ENCODE measurements around the gene AVPR1A. TPM values are rescaled to one million over a fixed set of nuclear protein-coding genes. Genes with fewer than 3 reads are reported as not detected.

Gene AVPR1A
- total and polyA plus RNA-seq, 2 donors (not counting 1 experiment from before 2014, with no cell fraction given), result not detected

DNA sequence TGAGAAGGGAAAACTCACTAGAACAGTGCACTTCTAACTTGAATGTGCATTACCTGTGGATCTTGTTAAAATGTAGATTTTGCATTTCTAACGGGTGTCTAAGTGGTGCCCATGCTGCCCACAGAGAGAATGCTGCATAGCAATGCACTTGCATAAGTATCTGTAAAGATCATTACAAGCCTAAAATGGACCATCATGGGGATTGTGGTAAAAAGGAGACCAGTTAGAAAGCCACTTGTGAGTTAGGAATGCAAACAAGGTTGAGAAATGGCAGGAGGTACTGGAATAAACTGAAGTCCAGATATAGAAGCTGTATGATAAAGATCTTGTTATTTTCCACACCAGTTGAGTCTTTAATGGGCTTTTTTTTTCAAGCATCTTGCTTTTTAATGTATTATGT is 18.8 kb downstream of the AVPR1A start:
- no peaks in the 10 kb centered on the region for H3K79me2 ChIP-seq (ENCODE audit: control insufficient read depth, insufficient read depth, low read length)
- no peak overlapping the region for H3K4me3 Mint-ChIP-seq
- no peak for ATAC-seq (ENCODE audit: low read depth)
- H3K27ac Mint-ChIP-seq, result no peak overlapping the region
- no peaks in the 10 kb centered on the region for H3K4me1 ChIP-seq (ENCODE audit: control insufficient read depth in 2 of 2, insufficient read depth in 2 of 2, low read length in 2 of 2)
- H3K9me3 ChIP-seq (ENCODE audit: control extremely low read depth in 1 of 3, control insufficient read depth in 2 of 3, insufficient read depth in 1 of 3, low read length in 2 of 3), result no peaks in the 10 kb centered on the region
- no peak overlapping the region for H3K4me3 ChIP-seq (ENCODE audit: control extremely low read depth in 1 of 5, extremely low read depth in 1 of 5, insufficient read depth in 1 of 5, low read depth in 2 of 5, low read length in 4 of 5)
- no peaks in the 10 kb centered on the region for H3K9me3 Mint-ChIP-seq (ENCODE audit: insufficient read depth)
- TF ChIP-seq, protein P1, sequence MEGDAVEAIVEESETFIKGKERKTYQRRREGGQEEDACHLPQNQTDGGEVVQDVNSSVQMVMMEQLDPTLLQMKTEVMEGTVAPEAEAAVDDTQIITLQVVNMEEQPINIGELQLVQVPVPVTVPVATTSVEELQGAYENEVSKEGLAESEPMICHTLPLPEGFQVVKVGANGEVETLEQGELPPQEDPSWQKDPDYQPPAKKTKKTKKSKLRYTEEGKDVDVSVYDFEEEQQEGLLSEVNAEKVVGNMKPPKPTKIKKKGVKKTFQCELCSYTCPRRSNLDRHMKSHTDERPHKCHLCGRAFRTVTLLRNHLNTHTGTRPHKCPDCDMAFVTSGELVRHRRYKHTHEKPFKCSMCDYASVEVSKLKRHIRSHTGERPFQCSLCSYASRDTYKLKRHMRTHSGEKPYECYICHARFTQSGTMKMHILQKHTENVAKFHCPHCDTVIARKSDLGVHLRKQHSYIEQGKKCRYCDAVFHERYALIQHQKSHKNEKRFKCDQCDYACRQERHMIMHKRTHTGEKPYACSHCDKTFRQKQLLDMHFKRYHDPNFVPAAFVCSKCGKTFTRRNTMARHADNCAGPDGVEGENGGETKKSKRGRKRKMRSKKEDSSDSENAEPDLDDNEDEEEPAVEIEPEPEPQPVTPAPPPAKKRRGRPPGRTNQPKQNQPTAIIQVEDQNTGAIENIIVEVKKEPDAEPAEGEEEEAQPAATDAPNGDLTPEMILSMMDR (IDR thresholded peaks at IDR 0.05), result no peak
- TF ChIP-seq EZH2 (IDR thresholded peaks at IDR 0.05; ENCODE audit: borderline replicate concordance, insufficient read depth, low read depth, low read length, poor library complexity, severe bottlenecking), result no peak
- CTCF ChIA-PET, result no interaction called here
- no peaks in the 10 kb centered on the region for H3K27me3 Mint-ChIP-seq
- no peak overlapping the region for H3K27ac ChIP-seq (ENCODE audit: low read length in 2 of 2)
- no peaks in the 10 kb centered on the region for H4K20me1 ChIP-seq (ENCODE audit: control insufficient read depth, insufficient read depth, low read length, poor library complexity, severe bottlenecking)
- DNase-seq, result no peak
- intact Hi-C loops (cut with micrococcal nuclease), result loop anchor here (10.0 kb wide), 1 partner anchor 57 kb away; no protein-coding TSS in a partner anchor
- H3K4me2 ChIP-seq (replicated peaks; ENCODE audit: low read depth, low read length, poor library complexity, severe bottlenecking), result no peak overlapping the region
- WGBS (ENCODE audit: insufficient coverage), result no CpG with 5 or more reads among the region's 1 CpG
- no peak overlapping the region for H3K9ac ChIP-seq (ENCODE audit: low read length)
- no peak overlapping the region for H2AFZ ChIP-seq (ENCODE audit: insufficient read depth, low read depth, low read length, poor library complexity, severe bottlenecking)
- H3K36me3 ChIP-seq (replicated peaks in 1 of 2; ENCODE audit: control extremely low read depth in 1 of 2, control insufficient read depth in 1 of 2, extremely low read depth in 1 of 2, insufficient read depth in 2 of 2, low read length in 1 of 2), result no peaks in the 10 kb centered on the region
- POLR2A ChIA-PET, result no interaction called here
- H3K4me1 Mint-ChIP-seq, result no peaks in the 10 kb centered on the region
- no peaks in the 10 kb centered on the region for H3K27me3 ChIP-seq (replicated peaks in 1 of 4; ENCODE audit: control extremely low read depth in 1 of 4, control insufficient read depth in 3 of 4, insufficient read depth in 4 of 4, low read length in 3 of 4)

DNA sequence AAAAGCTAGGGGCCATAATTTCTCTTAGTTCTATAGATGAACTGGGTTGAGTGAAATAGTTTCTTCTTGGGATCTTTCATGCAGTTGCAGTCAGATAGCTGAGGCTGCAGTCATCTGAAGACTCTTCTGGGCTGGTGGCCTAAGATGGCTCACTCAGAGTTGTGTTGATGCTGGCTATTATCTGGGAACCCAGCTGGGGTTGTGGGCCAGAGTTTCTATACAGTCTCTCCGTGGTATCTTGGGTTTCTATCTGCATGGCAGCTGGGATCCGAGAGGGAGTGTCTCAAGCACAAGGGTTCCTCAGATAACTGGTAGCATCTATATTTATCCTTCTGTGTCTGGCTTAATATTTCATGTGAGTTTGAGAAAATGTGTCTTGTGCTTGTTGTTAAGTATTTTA is 21.1 kb downstream of the AVPR1A start:
- Mint-ChIP-seq H3K4me1 (no peaks in the 10 kb centered on the region), H3K4me3 (no peak overlapping the region), H3K27me3 (no peaks in the 10 kb centered on the region), H3K27ac (no peak overlapping the region), H3K9me3 (ENCODE audit: insufficient read depth) (no peaks in the 10 kb centered on the region)
- no peak overlapping the region for H3K27ac ChIP-seq (ENCODE audit: low read length in 2 of 2)
- H2AFZ ChIP-seq (ENCODE audit: insufficient read depth, low read depth, low read length, poor library complexity, severe bottlenecking), result no peak overlapping the region
- TF ChIP-seq EZH2 (IDR thresholded peaks at IDR 0.05; ENCODE audit: borderline replicate concordance, insufficient read depth, low read depth, low read length, poor library complexity, severe bottlenecking), result no peak
- TF ChIP-seq, protein P1 (IDR thresholded peaks at IDR 0.05), result no peak
- H3K4me2 ChIP-seq (replicated peaks; ENCODE audit: low read depth, low read length, poor library complexity, severe bottlenecking), result no peak overlapping the region
- DNase-seq (no peak), ATAC-seq (ENCODE audit: low read depth) (no peak)
- H3K4me3 ChIP-seq (ENCODE audit: control extremely low read depth in 1 of 5, extremely low read depth in 1 of 5, insufficient read depth in 1 of 5, low read depth in 2 of 5, low read length in 4 of 5), result no peak overlapping the region
- no peaks in the 10 kb centered on the region for H3K36me3 ChIP-seq (replicated peaks in 1 of 2; ENCODE audit: control extremely low read depth in 1 of 2, control insufficient read depth in 1 of 2, extremely low read depth in 1 of 2, insufficient read depth in 2 of 2, low read length in 1 of 2)
- ChIA-PET CTCF (no interaction called here), POLR2A (no interaction called here)
- 86% methylated on average over 1 of the region's 2 CpGs for WGBS (ENCODE audit: insufficient coverage)
- no peaks in the 10 kb centered on the region for H3K79me2 ChIP-seq (ENCODE audit: control insufficient read depth, insufficient read depth, low read length)
- H3K9ac ChIP-seq (ENCODE audit: low read length), result no peak overlapping the region
- H3K9me3 ChIP-seq (ENCODE audit: control extremely low read depth in 1 of 3, control insufficient read depth in 2 of 3, insufficient read depth in 1 of 3, low read length in 2 of 3), result peaks cover 0 to 3% (median 0%) of the 10 kb centered on the region in 3 donors
- H3K4me1 ChIP-seq (ENCODE audit: control insufficient read depth in 2 of 2, insufficient read depth in 2 of 2, low read length in 2 of 2), result no peaks in the 10 kb centered on the region
- intact Hi-C loops (cut with micrococcal nuclease), result loop anchor here (10.0 kb wide), 1 partner anchor 55 kb away; no protein-coding TSS in a partner anchor
- no peaks in the 10 kb centered on the region for H4K20me1 ChIP-seq (ENCODE audit: control insufficient read depth, insufficient read depth, low read length, poor library complexity, severe bottlenecking)
- no peaks in the 10 kb centered on the region for H3K27me3 ChIP-seq (replicated peaks in 1 of 4; ENCODE audit: control extremely low read depth in 1 of 4, control insufficient read depth in 3 of 4, insufficient read depth in 4 of 4, low read length in 3 of 4)

Data from B cell (primary cell).